Measurements from ENCODE around the gene CCDC142. TPM values are rescaled to one million over a fixed set of nuclear protein-coding genes. Genes with fewer than 3 reads are reported as not detected.
"Not testable (repeated sequence)": the region's sequence is repeated elsewhere in the genome, so short reads cannot be mapped to it uniquely, and the experiment has no call there.

The CCDC142 gene
- polyA plus RNA-seq, 6 donors from 2014 or later: 5.9 to 25.9 (median 12.0) TPM

- H3K4me3 Mint-ChIP-seq: peak overlapping the region in 3 of 8 donors; percentile 57 to 94 (median 60)
- ATAC-seq (ENCODE audit: low read depth in 2 of 2): no peak
- H3K9me3 Mint-ChIP-seq: peaks cover 0 to 1% (median 0%) of the 10 kb centered on the region in 7 donors
- peaks cover 35 to 66% (median 60%) of the 10 kb centered on the region in 3 donors for H3K4me1 Mint-ChIP-seq
- H3K36me3 Mint-ChIP-seq: no peaks in the 10 kb centered on the region
- peak overlapping the region in 3 of 6 donors; percentile 6 to 59 (median 54) for H3K27ac Mint-ChIP-seq
- no peaks in the 10 kb centered on the region for H3K27me3 Mint-ChIP-seq
- no peak for DNase-seq
Observed at GRCh38 chr2:74461187-74462053, 21.4 kb downstream of the CCDC142 start.

- not testable (repeated sequence) for H3K27me3 Mint-ChIP-seq; H3K9me3 Mint-ChIP-seq; H3K36me3 Mint-ChIP-seq; ATAC-seq (ENCODE audit: low read depth in 2 of 2); DNase-seq
- peak overlapping the region in 7 of 8 donors; percentile 53 to 100 (median 98) for H3K4me3 Mint-ChIP-seq
- H3K4me1 Mint-ChIP-seq: peaks cover 42 to 72% (median 66%) of the 10 kb centered on the region in 3 donors
- peak overlapping the region in 1 of 6 donors; percentile 99 for H3K27ac Mint-ChIP-seq
Observed at GRCh38 chr2:74460187-74460586, 22.6 kb downstream of the CCDC142 start.

- not testable (repeated sequence) for ATAC-seq (ENCODE audit: low read depth in 2 of 2); H3K27me3 Mint-ChIP-seq; H3K9me3 Mint-ChIP-seq; DNase-seq; H3K36me3 Mint-ChIP-seq
- Mint-ChIP-seq H3K4me3 (peak overlapping the region; percentile 94 to 100 (median 99)), H3K4me1 (peaks cover 47 to 77% (median 72%) of the 10 kb centered on the region in 3 donors), H3K27ac (peak overlapping the region in 3 of 6 donors; percentile 83 to 100 (median 99))
Observed at GRCh38 chr2:74459503-74460118, 23.2 kb downstream of the CCDC142 start.

GRCh38 chr2:74458938-74459363 lies 23.8 kb downstream of the CCDC142 start:
- Mint-ChIP-seq H3K9me3 (peaks cover 0 to 1% (median 0%) of the 10 kb centered on the region in 7 donors), H3K36me3 (no peaks in the 10 kb centered on the region), H3K4me1 (peaks cover 51 to 75% (median 70%) of the 10 kb centered on the region in 3 donors), H3K27ac (peak overlapping the region; percentile 74 to 100 (median 100)), H3K4me3 (peak overlapping the region; percentile 94 to 100 (median 99)), H3K27me3 (no peaks in the 10 kb centered on the region)
- DNase-seq: no peak
- no peak for ATAC-seq (ENCODE audit: low read depth in 2 of 2)

- ATAC-seq (ENCODE audit: low read depth in 2 of 2) (peak; percentile 77 to 79), DNase-seq (peak; percentile 99)
- H3K4me1 Mint-ChIP-seq: peaks cover 51 to 72% (median 64%) of the 10 kb centered on the region in 3 donors
- H3K36me3 Mint-ChIP-seq: no peaks in the 10 kb centered on the region
- peak within 1 kb of the TSS; percentile 94 to 100 (median 99) for H3K4me3 Mint-ChIP-seq
- peaks cover 0 to 1% (median 0%) of the 10 kb centered on the region in 7 donors for H3K9me3 Mint-ChIP-seq
- H3K27me3 Mint-ChIP-seq: no peaks in the 10 kb centered on the region
- peak within 1 kb of the TSS; percentile 98 to 100 (median 100) for H3K27ac Mint-ChIP-seq
Observed at GRCh38 chr2:74458132-74458937, 24.5 kb downstream of the CCDC142 start, which contains the start of gene WBP1. Gene WBP1 (plus strand): TSS chr2:74458438. CDS start chr2:74458603, 165 bp downstream.

- peak; percentile 58 to 60 for ATAC-seq (ENCODE audit: low read depth in 2 of 2)
- Mint-ChIP-seq H3K9me3 (peaks cover 0 to 1% (median 0%) of the 10 kb centered on the region in 7 donors), H3K4me1 (peaks cover 47 to 65% (median 58%) of the 10 kb centered on the region in 3 donors), H3K27ac (peak overlapping the region; percentile 98 to 100 (median 100)), H3K36me3 (no peaks in the 10 kb centered on the region), H3K4me3 (peak overlapping the region; percentile 94 to 100 (median 99)), H3K27me3 (no peaks in the 10 kb centered on the region)
- DNase-seq: peak; percentile 86
Observed at GRCh38 chr2:74457549-74458131, 25.2 kb downstream of the CCDC142 start.

- H3K9me3 Mint-ChIP-seq: peaks cover 0 to 1% (median 0%) of the 10 kb centered on the region in 7 donors
- peak overlapping the region; percentile 98 to 100 (median 99) for H3K27ac Mint-ChIP-seq
- peaks cover 45 to 63% (median 59%) of the 10 kb centered on the region in 3 donors for H3K4me1 Mint-ChIP-seq
- no peak for ATAC-seq (ENCODE audit: low read depth in 2 of 2)
- no peaks in the 10 kb centered on the region for H3K27me3 Mint-ChIP-seq
- H3K36me3 Mint-ChIP-seq: no peaks in the 10 kb centered on the region
- peak overlapping the region; percentile 94 to 100 (median 99) for H3K4me3 Mint-ChIP-seq
- no peak for DNase-seq
Observed at GRCh38 chr2:74457129-74457548, 25.7 kb downstream of the CCDC142 start.

GRCh38 chr2:74454654-74455511 lies 27.9 kb downstream of the CCDC142 start, which contains the start of gene INO80B:
Gene INO80B (plus strand): TSS chr2:74455087. CDS start chr2:74455117, 30 bp downstream.
- Mint-ChIP-seq H3K4me3 (peak within 1 kb of the TSS; percentile 94 to 100 (median 99)), H3K27me3 (no peaks in the 10 kb centered on the region), H3K27ac (peak within 1 kb of the TSS; percentile 95 to 99 (median 99)), H3K9me3 (peaks cover 0 to 1% (median 0%) of the 10 kb centered on the region in 7 donors), H3K36me3 (no peaks in the 10 kb centered on the region), H3K4me1 (peaks cover 43 to 52% (median 51%) of the 10 kb centered on the region in 3 donors)
- ATAC-seq (ENCODE audit: low read depth in 2 of 2): peak; percentile 23 to 28
- peak; percentile 96 for DNase-seq

GRCh38 chr2:74450570-74451190 lies 32.1 kb downstream of the CCDC142 start:
- H3K27ac Mint-ChIP-seq: no peak overlapping the region
- ATAC-seq (ENCODE audit: low read depth in 2 of 2): no peak
- peak overlapping the region in 1 of 8 donors; percentile 40 for H3K4me3 Mint-ChIP-seq
- H3K27me3 Mint-ChIP-seq: peaks cover 5 to 19% (median 12%) of the 10 kb centered on the region in 3 donors
- H3K4me1 Mint-ChIP-seq: peaks cover 14 to 18% (median 15%) of the 10 kb centered on the region in 3 donors
- H3K36me3 Mint-ChIP-seq: no peaks in the 10 kb centered on the region
- H3K9me3 Mint-ChIP-seq: no peaks in the 10 kb centered on the region
- DNase-seq: no peak

GRCh38 chr2:74448771-74449170 lies 34.0 kb downstream of the CCDC142 start:
- ATAC-seq (ENCODE audit: low read depth in 2 of 2): no peak
- Mint-ChIP-seq H3K36me3 (no peaks in the 10 kb centered on the region), H3K27me3 (peaks cover 16 to 28% (median 27%) of the 10 kb centered on the region in 3 donors), H3K4me1 (peaks cover 0 to 3% (median 0%) of the 10 kb centered on the region in 3 donors), H3K4me3 (no peak overlapping the region), H3K9me3 (no peaks in the 10 kb centered on the region), H3K27ac (no peak overlapping the region)
- DNase-seq: no peak
